ENCODE results near the gene TXLNB.
A peak's percentile ranks its signal among the peaks of the same experiment; 100 is the strongest.

Gene TXLNB

DNA sequence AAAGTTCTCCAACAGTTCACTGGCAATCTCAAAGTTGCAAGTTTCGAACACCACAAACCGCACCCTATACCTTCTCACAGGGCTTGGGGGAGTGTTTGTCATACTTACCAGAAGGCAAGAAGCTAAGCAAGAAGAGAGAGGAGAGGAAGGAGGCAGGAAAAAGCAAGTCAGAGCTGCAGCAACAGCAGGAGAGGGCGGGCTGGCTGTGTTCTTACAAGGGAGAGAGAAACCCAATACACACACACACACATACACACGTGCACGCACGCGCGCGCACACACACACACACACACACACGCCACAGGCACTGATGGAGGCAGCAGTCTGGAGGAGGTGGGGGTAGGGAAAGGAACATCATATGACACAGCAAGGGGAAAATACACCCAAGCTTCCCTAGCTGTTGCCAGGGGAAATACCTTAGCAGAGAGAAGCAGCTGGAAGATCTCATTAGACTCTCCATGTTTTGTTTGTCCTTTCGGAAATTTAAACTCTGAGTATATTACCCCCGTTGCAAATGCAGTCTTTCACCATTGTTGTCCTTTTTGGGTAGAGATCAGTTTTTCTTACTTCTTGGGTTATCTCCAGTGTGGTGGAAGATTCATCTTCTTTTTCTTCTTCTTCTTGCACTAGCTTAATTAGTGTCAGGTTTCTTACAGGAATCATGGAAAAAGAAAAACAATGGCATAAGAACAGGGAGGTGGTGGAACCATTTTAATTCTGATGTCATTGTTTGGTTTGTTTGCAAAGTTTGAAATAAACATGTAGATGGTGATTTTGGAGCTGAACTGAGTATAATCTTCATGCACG lies at the start of gene TXLNB:
TSS of gene TXLNB (minus strand) at position 186 of the 807 bp plus-strand sequence. CDS start 3,099 bp downstream, outside the sequence.
- peak; percentile 38 to 70 (median 59) for DNase-seq (ENCODE audit: low read depth in 4 of 4, low spot score in 1 of 4)

DNA sequence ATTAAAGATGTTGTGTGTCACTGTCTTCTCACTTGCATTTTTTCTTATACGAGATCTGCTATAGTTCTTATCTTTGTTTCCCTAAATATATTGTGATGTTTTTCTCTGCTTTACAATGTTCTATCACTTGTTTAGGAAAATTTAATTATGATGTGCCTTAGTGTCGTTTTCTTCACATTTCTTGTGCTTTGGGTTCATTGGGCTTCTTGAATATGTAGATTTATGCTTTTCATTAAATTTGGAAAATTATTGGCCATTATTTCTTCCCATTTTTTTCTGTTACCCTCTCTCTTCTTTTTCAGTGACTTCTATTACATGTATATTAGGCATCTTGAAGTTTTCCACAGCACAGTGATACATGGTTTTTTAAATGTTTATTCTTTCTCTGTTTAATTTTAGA lies 49.3 kb upstream of the TXLNB start:
- no peak for DNase-seq (ENCODE audit: low read depth in 4 of 4, low spot score in 1 of 4)

DNA sequence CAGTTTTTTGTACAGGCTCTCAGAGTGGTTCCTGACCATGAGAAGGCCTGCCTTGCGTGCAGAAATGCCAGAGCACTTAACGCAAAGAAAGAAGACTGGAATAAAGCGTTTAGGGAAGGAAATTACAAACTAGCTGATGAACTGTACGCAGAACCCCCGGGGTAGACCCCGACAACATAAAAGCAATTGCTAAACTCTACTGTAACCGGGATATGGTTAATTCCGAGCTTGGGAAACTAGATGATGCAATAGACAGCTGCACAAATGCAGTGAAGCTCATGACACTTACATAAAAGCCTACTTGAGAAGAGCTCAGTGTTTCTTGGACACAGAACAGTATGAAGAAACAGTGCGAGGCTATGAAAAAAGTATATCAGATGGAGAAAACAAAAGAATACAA lies 47.0 kb upstream of the TXLNB start:
- no peak for DNase-seq (ENCODE audit: low read depth in 4 of 4, low spot score in 1 of 4)

DNA sequence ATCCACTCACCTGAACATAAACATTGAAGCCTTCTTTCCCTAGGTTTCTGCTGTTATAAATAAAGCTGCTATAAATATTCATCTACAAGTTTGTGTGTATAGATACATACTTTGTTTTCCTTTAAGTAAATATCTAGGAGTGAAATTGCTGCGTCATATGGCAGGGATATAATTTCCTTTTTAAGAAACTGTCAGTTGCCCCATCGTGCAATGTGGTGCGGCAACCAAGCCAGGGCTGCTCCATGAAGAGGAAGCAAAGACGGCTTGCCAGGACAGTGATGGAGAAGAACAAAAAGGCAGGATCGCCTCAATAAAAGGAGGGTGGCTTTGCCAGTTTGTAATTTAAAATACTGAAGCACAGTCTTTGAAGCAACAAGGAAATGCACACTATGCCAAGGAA lies 46.0 kb upstream of the TXLNB start:
- no peak for DNase-seq (ENCODE audit: low read depth in 4 of 4, low spot score in 1 of 4)

DNA sequence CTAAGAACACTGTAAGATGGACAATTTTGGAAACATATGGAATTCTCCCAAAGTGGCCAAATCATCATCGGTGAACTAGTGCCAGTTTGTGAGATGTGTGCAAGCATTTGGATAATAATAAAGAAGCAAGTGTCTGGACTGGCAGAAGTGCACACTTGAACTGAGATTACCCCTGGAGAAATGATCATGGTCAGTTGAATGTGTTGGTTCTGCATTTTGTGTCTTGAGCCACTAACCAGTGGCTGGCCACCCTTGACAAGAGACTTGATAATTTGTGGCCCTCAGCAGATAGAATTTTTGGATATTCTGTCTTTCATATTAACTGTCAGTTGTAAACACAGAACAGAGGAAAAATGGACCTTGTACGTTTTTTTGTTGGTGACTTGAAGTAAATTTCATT lies 45.2 kb upstream of the TXLNB start:
- DNase-seq (ENCODE audit: low read depth in 4 of 4, low spot score in 1 of 4), result no peak

DNA sequence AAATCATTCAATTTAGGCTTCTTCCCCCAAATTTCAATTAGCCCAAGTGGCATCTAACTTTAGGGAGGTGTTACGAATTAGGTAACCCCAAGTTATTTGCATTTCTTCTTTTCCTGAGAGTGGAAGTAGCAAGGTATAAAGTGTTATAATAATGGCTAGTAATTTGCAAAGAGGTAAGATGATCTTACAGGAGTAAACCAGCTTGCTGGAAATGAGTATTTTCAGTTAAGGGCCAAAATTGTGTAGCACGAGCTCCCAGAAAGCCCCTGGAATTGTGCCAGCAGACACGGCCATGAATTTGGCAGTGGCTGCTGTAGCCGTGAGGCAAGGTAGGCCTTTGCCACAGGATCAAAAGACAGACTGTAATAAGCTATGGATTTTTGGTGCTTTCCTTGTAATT lies 44.7 kb upstream of the TXLNB start:
- no peak for DNase-seq (ENCODE audit: low read depth in 4 of 4, low spot score in 1 of 4)

DNA sequence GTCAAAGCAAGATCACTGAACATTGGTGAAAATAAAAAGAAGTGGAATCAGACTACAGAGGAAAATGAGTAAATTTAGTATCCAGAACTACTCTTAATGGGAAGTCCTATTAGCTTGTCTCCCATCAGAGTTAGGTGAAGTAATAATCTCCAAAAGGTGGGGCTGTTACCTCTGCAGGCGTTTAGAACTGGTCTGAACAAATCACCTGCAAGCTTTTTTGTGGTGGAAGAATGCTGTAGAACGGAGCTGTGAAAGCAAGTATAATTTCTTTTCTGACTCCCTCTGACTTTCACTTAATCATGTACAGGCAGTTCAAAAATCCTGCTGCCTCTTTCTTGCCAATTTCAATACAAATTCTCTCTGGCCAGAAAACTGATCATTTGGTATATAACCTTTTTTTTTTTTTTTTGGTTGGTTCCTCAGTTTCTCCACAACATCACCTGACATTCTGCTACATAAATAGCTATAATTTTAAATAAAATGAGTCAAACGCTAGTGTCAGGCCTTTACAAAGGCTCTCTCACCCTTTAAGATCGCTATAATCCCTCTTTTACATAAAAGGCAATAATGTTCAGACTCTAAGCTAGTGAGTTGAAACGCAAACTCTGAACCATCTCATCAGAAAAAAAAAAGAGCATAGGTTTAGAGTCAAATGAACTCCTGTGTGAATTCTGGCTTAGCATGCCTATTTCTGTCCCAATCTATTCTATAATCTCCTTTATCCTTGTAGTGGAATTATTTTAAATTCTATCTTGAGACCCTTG lies 43.8 kb upstream of the TXLNB start:
- DNase-seq (ENCODE audit: low read depth in 4 of 4, low spot score in 1 of 4), result no peak

DNA sequence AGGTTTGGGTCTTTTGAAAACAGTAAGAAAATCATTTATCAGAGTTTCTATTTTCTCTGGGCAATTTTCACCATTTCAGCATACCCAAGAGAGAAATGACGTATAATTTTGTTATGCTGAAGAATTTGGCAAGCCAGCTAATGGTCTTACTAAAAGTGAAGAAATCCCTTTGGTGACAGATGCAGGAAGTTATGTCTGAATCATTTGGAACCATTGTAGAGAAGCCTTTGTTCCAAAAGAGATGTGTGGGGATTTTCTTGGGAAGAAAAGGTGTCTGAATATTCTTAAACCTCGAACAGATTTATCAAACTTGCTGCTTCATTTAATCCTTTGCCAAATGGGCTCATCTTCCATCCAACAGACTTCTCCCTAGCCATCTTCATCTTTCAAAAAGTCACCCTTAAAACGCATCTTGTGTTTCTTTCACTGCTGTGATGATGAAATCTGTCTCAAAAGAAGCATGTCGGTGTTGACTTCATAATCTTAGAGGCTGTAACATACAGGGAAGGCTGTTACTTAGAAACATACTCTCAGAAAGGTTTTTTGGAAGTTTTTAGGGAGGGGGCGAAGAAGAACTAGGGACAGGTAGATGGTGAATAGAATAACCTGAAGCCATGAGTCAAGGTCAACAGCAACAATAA lies 43.1 kb upstream of the TXLNB start:
- no peak for DNase-seq (ENCODE audit: low read depth in 4 of 4, low spot score in 1 of 4)

DNA sequence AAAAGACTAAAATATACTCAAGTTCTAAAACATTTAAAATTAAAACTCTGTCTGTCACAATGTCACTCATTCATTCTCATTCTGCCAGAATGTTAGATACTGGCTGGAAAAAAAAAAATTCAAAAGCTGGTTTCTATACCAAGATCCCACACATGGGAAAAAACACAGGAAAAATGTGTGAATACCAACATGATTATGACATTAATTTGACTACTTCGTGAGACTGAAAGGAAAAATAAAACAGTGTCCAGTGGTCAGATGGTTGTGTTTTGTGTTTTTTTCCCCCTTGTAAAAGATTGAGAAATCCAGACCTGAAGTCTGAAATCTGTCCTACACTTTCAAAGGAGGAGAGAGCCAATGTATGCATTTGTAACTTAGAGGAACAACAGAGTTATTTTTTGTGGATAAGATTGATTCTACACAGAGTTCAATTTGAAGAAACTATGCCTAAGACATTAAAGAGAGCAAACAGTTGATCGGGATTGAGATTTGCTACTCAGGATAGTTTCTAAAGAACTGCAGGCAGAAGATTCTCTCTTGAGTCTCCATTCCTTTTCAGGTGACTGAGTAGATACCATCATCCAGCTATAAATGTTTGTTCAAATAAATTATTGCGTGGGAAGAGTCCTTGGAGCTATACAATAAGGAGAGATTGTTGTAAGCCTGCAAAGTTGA lies 39.2 kb upstream of the TXLNB start:
- no peak for DNase-seq (ENCODE audit: low read depth in 4 of 4, low spot score in 1 of 4)

DNA sequence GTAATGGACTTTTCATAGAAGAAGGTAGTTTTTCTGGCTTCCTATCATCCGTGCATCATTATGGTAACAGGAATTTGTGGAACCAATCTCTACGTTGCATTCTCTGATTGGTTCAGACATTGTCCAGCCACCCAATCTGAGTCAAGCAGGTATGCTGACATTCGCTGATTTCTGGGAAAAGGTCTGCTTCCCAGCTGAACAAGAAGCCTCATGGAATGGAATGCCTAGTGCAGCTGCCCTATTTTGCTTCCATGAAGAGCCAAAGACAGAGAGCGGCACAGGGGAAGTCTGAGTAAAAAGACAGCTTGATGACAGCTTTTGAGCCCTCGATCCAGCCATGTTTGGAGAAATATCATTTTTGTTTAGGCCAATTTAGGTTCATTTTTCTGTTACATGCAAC lies 38.5 kb upstream of the TXLNB start:
- DNase-seq (ENCODE audit: low read depth in 4 of 4, low spot score in 1 of 4), result no peak

DNA sequence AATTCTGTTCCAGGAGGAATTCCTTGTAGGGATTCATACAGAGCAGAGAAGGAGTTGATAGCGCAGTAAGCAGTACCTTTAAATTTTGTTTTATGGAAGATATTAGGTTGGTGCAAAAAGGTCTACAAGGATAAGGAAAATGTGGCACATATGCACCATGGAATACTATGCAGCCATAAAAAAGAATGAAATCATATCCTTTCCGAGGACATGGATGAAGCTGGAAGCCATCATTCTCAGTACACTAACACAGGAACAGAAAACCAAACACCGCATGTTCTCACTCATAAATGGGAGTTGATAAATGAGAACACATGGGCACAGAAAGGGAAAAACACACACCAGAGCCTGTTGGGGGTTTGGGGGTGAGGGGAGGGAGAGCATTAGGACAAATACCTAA lies 37.4 kb upstream of the TXLNB start:
- DNase-seq (ENCODE audit: low read depth in 4 of 4, low spot score in 1 of 4), result no peak

DNA sequence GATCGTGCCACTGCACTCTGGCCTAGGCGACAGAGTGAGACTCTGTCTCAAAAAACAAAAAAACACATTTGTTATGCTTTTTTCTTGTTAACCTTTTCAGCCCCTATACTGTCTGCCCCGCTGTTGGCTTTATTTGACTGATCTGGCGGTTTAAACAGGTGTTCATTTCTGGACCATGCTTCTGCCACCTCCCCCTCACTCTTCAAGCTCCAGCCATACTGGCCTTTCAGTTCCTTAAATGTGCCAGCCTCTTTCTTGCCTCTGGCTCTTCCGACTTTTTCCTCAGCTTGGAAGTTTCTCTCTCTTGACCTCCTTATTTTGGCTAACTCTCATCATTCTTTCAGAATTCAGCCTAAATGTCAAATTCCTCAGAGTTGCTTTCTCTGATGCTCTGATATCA lies 35.2 kb upstream of the TXLNB start:
- DNase-seq (ENCODE audit: low read depth in 4 of 4, low spot score in 1 of 4), result no peak

DNA sequence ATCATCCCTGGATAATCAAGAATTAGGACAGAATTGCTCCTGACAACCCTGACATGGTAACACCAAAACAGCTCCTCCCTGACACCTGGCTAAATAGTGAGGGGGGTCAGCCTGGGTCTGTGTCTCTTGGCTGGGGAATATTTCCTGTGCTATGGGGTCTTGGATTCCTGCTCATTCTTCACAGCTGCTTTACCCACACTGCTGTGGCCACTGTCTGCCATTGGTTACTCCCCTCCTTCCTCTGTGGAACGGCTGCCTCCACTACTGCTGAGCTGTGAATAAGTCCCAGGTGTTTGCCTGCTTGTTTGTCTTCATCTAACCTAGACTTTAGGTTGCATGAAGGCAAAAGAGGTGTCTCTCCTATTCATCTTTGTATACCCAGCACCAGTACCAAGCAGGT lies 33.9 kb upstream of the TXLNB start:
- DNase-seq (ENCODE audit: low read depth in 4 of 4, low spot score in 1 of 4), result no peak

DNA sequence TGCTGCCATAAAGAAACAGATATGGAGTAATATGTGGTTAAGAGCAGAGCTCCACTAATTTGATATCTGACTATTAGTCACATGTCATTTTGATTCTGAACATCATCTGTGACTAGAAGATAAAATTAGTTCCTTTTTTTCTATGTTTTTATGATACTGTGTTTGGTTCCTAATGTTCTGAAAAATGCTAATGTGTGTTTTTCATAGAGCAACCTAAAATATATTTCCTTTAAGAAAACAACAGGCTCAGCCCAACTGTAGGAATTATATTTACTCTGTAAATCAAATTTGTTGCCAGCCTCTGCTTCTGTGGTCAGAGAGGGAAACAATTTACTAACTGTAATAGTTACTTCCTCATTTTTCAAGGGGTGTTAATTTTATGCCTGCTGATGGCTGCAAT lies 33.3 kb upstream of the TXLNB start:
- DNase-seq (ENCODE audit: low read depth in 4 of 4, low spot score in 1 of 4), result no peak

DNA sequence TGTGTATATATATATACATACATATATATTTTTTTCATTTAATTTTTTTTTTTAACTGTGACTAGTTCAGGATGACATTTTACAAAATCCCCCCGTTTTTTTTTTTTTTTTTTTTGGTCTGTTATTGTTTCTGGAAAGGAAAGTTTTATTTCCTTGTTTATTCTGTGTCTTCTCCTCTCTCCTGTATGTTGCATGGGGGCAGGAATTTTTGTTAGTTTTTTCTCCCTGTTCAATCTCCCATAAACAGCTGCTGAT lies 32.4 kb upstream of the TXLNB start:
- DNase-seq (ENCODE audit: low read depth in 4 of 4, low spot score in 1 of 4), result no peak

DNA sequence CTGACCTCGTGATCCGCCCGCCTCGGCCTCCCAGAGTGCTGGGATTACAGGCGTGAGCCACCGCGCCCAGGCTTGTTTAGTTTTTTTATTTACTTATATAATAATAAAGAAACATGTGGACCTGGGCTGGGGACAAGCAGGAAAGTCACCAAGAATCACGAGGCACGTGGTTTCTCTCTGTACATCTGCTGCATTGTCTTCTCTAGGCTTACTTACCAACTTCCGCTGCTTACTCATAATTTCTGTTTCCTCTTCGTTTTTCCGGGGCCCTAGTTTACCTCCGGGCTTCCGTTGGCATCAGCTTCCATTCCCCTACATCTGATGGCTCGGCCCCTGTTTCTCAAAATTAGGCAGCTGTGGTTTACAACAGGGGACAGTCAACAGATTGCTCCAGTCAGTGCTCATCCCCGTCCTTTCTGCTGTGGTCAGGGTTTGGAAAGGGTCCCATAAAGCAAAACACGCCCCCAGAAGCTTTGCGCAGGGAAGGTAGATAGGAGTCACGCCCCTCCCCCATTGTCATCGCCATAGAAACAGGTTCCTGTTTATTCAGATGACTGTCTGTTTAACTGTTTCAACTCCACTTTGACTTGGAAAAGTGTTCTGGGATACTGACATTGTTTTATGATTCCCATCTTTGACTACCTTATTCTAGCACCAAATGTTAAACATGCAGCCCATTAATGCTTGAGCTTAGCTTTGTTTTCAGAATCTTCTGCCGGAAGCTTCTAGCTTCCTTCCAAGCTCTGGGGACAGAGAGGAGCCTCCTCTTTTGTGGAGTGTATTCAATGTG lies 31.9 kb upstream of the TXLNB start:
- DNase-seq (ENCODE audit: low read depth in 4 of 4, low spot score in 1 of 4), result peak; percentile 51 to 68 (median 61)

DNA sequence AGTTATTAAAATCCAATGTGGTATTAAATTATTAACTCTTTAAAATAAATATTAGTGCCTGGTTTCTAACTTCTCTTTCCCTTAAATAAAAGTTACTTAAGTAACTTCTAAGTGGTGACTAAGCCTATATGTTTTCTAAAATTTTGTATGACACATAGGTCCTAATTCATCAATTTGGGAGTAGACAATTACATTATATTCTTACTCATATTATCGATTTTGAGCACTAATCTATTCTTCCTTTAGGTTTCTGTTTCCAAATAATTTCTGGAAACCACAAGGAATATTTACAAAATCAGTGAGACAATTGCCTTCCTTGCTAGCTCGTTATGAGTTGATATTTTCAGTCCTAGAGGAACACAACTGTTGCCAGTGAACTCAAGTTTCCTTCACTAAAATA lies 28.3 kb upstream of the TXLNB start:
- DNase-seq (ENCODE audit: low read depth in 4 of 4, low spot score in 1 of 4), result no peak

DNA sequence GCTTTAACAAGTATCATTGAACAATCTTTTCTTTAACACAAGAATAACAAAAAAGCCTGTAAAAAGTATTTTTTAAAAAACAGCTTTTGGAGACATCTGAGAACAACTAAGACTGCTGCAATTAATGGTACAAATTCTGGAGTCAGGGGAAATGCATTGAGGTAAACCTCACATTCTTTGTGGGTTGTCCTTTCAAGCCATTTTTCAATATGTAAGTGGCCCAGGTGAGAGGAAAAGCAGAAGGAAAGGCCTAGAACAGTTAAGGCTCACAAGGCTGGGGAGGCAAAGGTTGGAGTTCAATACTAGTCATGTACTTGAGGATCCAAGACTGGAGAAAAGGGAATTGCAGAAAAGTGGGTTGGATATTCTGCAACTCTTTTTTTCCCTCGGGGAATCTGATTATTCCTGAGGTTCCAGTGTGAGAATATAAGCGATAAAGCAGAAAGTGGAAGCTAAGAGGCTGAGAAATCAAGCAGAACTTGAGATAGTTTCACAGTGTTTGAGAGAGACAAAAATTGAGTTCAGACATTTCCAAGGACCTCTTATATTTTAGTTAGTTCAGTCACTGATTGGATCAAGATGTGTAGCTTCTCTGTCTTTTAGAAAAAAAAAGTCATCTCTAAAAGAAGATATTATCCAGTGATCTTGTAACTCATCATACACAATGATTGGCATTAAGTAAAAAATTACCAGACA lies 25.0 kb upstream of the TXLNB start:
- no peak for DNase-seq (ENCODE audit: low read depth in 4 of 4, low spot score in 1 of 4)

DNA sequence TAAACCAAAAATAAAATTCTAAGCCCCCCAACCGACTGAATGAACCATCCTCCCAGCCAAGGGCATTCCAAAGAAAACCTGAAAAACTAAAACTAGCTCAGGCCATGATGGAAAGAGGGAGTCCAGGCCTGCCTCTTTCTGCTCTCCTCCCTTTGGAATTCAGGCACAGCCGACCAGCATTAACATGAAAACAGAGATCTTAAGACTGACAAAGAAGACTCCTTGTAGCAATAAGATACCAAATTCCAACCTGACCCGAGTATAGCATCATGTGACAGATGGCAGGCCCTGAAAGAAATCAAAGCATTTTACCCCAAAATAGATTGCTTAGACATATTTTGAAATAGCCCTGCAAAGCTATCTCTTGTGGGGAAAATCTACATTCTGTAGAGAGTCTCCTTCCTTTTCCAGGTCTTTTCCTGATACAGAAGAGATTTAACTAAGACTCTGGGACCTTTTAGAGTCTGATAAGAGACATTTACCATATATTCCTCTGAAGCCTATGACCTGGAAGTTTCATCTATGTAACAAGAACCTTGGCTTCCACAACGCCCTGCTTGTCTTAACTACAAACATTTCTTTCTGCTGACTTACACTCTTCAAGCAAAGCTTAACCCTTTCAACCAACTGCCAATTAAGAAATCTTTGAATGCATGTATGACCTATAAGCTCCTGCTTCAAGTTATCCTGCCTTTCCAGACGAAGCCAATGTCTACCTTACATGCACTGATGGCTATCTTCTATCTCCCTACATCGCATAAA lies 22.2 kb upstream of the TXLNB start:
- DNase-seq (ENCODE audit: low read depth in 4 of 4, low spot score in 1 of 4), result no peak

DNA sequence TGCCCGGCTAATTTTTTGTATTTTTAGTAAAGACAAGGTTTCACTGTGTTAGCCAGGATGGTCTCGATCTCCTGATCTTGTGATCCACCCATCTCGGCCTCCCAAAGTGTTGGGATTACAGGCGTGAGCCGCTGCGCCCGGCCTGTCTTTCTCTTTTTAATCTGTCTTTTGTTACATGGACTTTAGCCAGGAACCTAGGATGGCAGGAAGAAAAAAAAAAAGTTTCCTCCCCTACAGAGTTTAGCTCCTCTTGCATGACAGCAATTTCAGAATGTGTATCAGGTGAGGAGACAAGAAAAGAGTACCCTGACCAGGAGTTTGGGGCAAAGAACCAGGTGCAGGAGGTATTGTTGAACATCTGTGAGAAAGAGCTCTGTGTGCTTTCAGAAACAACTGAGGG lies 21.4 kb upstream of the TXLNB start:
- no peak for DNase-seq (ENCODE audit: low read depth in 4 of 4, low spot score in 1 of 4)

Data from stimulated activated CD4-positive, alpha-beta T cell treated with anti-CD3 and anti-CD28 coated beads, Interleukin-1b, Interleukin-23, amount 100 ng/mL, for 24 hours (primary cell).